Measurements from ENCODE around the gene INHBA.

- TF ChIP-seq EZH2 (IDR thresholded peaks at IDR 0.05; ENCODE audit: low read length, missing control alignments) (no peak), CTCF (conservative IDR thresholded peaks at IDR 0.05 in 1 of 2, IDR thresholded peaks at IDR 0.05 in 1 of 2; ENCODE audit: low read depth in 1 of 2, low read length in 2 of 2) (no peak)
These were observed 62.4 kb downstream of the INHBA start for GRCh38 chr7:41640487-41640886.
